HEK293T (cell line): ENCODE results near the gene FAM3A.

Experiments
- ARNT ChIP-seq: fragments of 450-650 bp; IDR thresholded peaks from 2 replicates; pipeline ENCODE4 v1.6.1; 2017; ENCODE audit warnings: mild to moderate bottlenecking
- BHLHE40 ChIP-seq: fragments of 450-650 bp; IDR thresholded peaks from 2 replicates; pipeline ENCODE4 v1.6.1; 2016; ENCODE audit warnings: mild to moderate bottlenecking, moderate library complexity, borderline replicate concordance
- ELF4 ChIP-seq: fragments of 450-650 bp; IDR thresholded peaks from 2 replicates; pipeline ENCODE4 v1.6.1; 2017; ENCODE audit warnings: antibody characterized with exemption
- FOXA1 ChIP-seq: fragments of 450-650 bp; IDR thresholded peaks from 2 replicates; pipeline ENCODE4 v1.6.1; 2016; ENCODE audit warnings: mild to moderate bottlenecking
- FOXK2 ChIP-seq: fragments of 450-650 bp; IDR thresholded peaks from 2 replicates; pipeline ENCODE4 v1.6.1; 2016; ENCODE audit warnings: mild to moderate bottlenecking
- FOXM1 ChIP-seq: fragments of 450-650 bp; IDR thresholded peaks from 2 replicates; pipeline ENCODE4 v1.6.1; 2017; ENCODE audit warnings: mild to moderate bottlenecking, borderline replicate concordance
- HDGF ChIP-seq: fragments of 450-650 bp; IDR thresholded peaks from 2 replicates; pipeline ENCODE4 v1.6.1; 2017; ENCODE audit warnings: antibody characterized with exemption, borderline replicate concordance
- NFRKB ChIP-seq: fragments of 450-650 bp; IDR thresholded peaks from 2 replicates; pipeline ENCODE4 v1.6.1; 2016; ENCODE audit warnings: mild to moderate bottlenecking, moderate library complexity
- PKNOX1 ChIP-seq: fragments of 450-650 bp; IDR thresholded peaks from 2 replicates; pipeline ENCODE4 v1.6.1; 2016
- SP1 ChIP-seq: fragments of 450-650 bp; IDR thresholded peaks from 2 replicates; pipeline ENCODE4 v1.6.1; 2017
- SUZ12 ChIP-seq: fragments of 450-650 bp; IDR thresholded peaks from 2 replicates; pipeline ENCODE4 v1.6.1; 2016; ENCODE audit warnings: mild to moderate bottlenecking
- TARDBP ChIP-seq: fragments of 450-650 bp; IDR thresholded peaks from 2 replicates; pipeline ENCODE4 v1.6.1; 2016
- ZNF384 ChIP-seq: fragments of 450-650 bp; IDR thresholded peaks from 2 replicates; pipeline ENCODE4 v1.6.1; 2016

GRCh38 chrX:154488336-154489075 is 27.5 kb downstream of the FAM3A start:
- no peak for TF ChIP-seq FOXM1
- TF ChIP-seq TARDBP: no peak
- TF ChIP-seq FOXK2: no peak
- TF ChIP-seq ARNT: no peak
- no peak for TF ChIP-seq SUZ12
- no peak for TF ChIP-seq SP1
- no peak for TF ChIP-seq NFRKB
- TF ChIP-seq FOXA1: no peak
- TF ChIP-seq ELF4: no peak
- TF ChIP-seq PKNOX1: no peak
- no peak for TF ChIP-seq ZNF384
- TF ChIP-seq HDGF: no peak
- TF ChIP-seq BHLHE40: no peak
